ENCODE measurements around the gene PASK. TPM values are rescaled to one million over a fixed set of nuclear protein-coding genes. Genes with fewer than 3 reads are reported as not detected.

The PASK gene
- polyA plus RNA-seq, 1 donor from 2014 or later = 26.0 TPM

DNA sequence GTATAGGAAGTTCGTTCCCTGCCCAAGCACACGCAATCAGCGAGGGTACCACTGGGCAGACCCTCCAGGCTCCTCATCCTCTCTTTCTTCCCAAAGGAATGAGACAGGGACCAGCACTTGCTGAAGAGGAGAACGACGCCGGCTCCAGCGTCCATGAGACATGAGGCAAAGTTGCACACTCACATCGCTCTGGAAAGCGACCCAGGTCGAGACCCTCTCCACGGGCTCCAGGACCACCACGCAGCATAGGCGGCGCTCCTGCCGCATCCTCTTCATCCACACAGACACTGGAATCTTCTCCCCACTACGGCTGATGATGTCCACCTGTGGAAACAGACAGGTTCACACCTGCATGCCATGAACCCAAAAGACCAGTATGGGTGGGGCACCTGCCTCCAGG lies 10.8 kb downstream of the PASK start:
- no peaks in the 10 kb centered on the region for H3K36me3 ChIP-seq (ENCODE audit: insufficient read depth, low read length)

GRCh38 chr2:241137276-241138190 lies 11.7 kb downstream of the PASK start:
- no peak overlapping the region for H3K9ac ChIP-seq (ENCODE audit: low read length)
- H3K79me2 ChIP-seq (replicated peaks; ENCODE audit: insufficient read depth, low read length) = no peaks in the 10 kb centered on the region
- H4K20me1 ChIP-seq (ENCODE audit: insufficient read depth) = no peaks in the 10 kb centered on the region
- no peaks in the 10 kb centered on the region for H3K36me3 ChIP-seq (ENCODE audit: insufficient read depth, low read length)
- H3K4me2 ChIP-seq (ENCODE audit: low read length) = no peak overlapping the region
- no peaks in the 10 kb centered on the region for H3K27me3 ChIP-seq (ENCODE audit: insufficient read depth, low read depth, low read length)
- H3K9me3 ChIP-seq (ENCODE audit: low read length) = no peaks in the 10 kb centered on the region
- TF ChIP-seq TAF1 (IDR thresholded peaks at IDR 0.05; ENCODE audit: low read depth) (no peak), POLR2AphosphoS5 (IDR thresholded peaks at IDR 0.05) (no peak), EZH2 (IDR thresholded peaks at IDR 0.05; ENCODE audit: borderline replicate concordance, insufficient read depth, low read length, poor library complexity, severe bottlenecking) (no peak), MXI1 (conservative IDR thresholded peaks at IDR 0.05; ENCODE audit: poor library complexity, severe bottlenecking) (no peak), SMC3 (conservative IDR thresholded peaks at IDR 0.05; ENCODE audit: poor library complexity) (no peak), REST (IDR thresholded peaks at IDR 0.05; ENCODE audit: borderline replicate concordance) (no peak)
- H3K4me3 ChIP-seq (ENCODE audit: low read length) = no peak overlapping the region
- H3K27ac ChIP-seq (ENCODE audit: low read length) = no peak overlapping the region
- H3F3A ChIP-seq (ENCODE audit: insufficient read depth, low read length, poor library complexity, severe bottlenecking) = no peaks in the 10 kb centered on the region
- no peak overlapping the region for H2AFZ ChIP-seq (ENCODE audit: low read depth, low read length)
- H3K9me2 ChIP-seq (ENCODE audit: insufficient read depth, low read length) = no peaks in the 10 kb centered on the region

More for the DNA sequence above, 10.8 kb downstream of the PASK start:
- no peaks in the 10 kb centered on the region for H3F3A ChIP-seq (ENCODE audit: insufficient read depth, low read length, poor library complexity, severe bottlenecking)
- no peaks in the 10 kb centered on the region for H3K9me2 ChIP-seq (ENCODE audit: insufficient read depth, low read length)
- no peak overlapping the region for H3K9ac ChIP-seq (ENCODE audit: low read length)
- no peaks in the 10 kb centered on the region for H3K9me3 ChIP-seq (ENCODE audit: low read length)
- H3K4me3 ChIP-seq (ENCODE audit: low read length) = no peak overlapping the region
- TF ChIP-seq REST (IDR thresholded peaks at IDR 0.05; ENCODE audit: borderline replicate concordance) (no peak), RAD21 (conservative IDR thresholded peaks at IDR 0.05) (no peak), POLR2AphosphoS5 (IDR thresholded peaks at IDR 0.05) (no peak), MXI1 (conservative IDR thresholded peaks at IDR 0.05; ENCODE audit: poor library complexity, severe bottlenecking) (no peak), TAF1 (IDR thresholded peaks at IDR 0.05; ENCODE audit: low read depth) (no peak), EZH2 (IDR thresholded peaks at IDR 0.05; ENCODE audit: borderline replicate concordance, insufficient read depth, low read length, poor library complexity, severe bottlenecking) (no peak), SMC3 (conservative IDR thresholded peaks at IDR 0.05; ENCODE audit: poor library complexity) (no peak), EP300 (conservative IDR thresholded peaks at IDR 0.05; ENCODE audit: poor library complexity, severe bottlenecking) (no peak)
- TF ChIP-seq, protein P1, sequence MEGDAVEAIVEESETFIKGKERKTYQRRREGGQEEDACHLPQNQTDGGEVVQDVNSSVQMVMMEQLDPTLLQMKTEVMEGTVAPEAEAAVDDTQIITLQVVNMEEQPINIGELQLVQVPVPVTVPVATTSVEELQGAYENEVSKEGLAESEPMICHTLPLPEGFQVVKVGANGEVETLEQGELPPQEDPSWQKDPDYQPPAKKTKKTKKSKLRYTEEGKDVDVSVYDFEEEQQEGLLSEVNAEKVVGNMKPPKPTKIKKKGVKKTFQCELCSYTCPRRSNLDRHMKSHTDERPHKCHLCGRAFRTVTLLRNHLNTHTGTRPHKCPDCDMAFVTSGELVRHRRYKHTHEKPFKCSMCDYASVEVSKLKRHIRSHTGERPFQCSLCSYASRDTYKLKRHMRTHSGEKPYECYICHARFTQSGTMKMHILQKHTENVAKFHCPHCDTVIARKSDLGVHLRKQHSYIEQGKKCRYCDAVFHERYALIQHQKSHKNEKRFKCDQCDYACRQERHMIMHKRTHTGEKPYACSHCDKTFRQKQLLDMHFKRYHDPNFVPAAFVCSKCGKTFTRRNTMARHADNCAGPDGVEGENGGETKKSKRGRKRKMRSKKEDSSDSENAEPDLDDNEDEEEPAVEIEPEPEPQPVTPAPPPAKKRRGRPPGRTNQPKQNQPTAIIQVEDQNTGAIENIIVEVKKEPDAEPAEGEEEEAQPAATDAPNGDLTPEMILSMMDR (IDR thresholded peaks at IDR 0.05; ENCODE audit: poor library complexity, severe bottlenecking) = no peak
- no peaks in the 10 kb centered on the region for H3K79me2 ChIP-seq (replicated peaks; ENCODE audit: insufficient read depth, low read length)
- no peak overlapping the region for H3K4me2 ChIP-seq (ENCODE audit: low read length)
- no peak overlapping the region for H3K27ac ChIP-seq (ENCODE audit: low read length)
- no peak overlapping the region for H2AFZ ChIP-seq (ENCODE audit: low read depth, low read length)
- no peaks in the 10 kb centered on the region for H3K27me3 ChIP-seq (ENCODE audit: insufficient read depth, low read depth, low read length)
- no peaks in the 10 kb centered on the region for H4K20me1 ChIP-seq (ENCODE audit: insufficient read depth)
